GM19438 (cell line): ENCODE results near the gene CREB1.
"Not testable (repeated sequence)": the region's sequence is repeated elsewhere in the genome, so short reads cannot be mapped to it uniquely, and the experiment has no call there.

Source experiments
- ATAC-seq: cut with Tn5 transposase; IDR thresholded peaks from one replicate; pipeline ENCODE4 v1.9.1; 2021; ENCODE audit warnings: low read depth; ENCODE audit not compliant: unreplicated experiment

Gene CREB1

GRCh38 chr2:207529330-207530159 is at the start of gene CREB1:
Gene CREB1, plus strand, starts transcription at chr2:207529962. Its CDS starts 25,674 bp downstream, at chr2:207555636.
- ATAC-seq, result peak; percentile 80

- ATAC-seq, result no peak
Observed at GRCh38 chr2:207480521-207481040, 49.2 kb upstream of the CREB1 start.

- no peak for ATAC-seq
Observed at GRCh38 chr2:207481924-207482323, 47.8 kb upstream of the CREB1 start.

GRCh38 chr2:207482630-207483029 is 47.1 kb upstream of the CREB1 start:
- ATAC-seq, result no peak

- ATAC-seq, result no peak
Observed at GRCh38 chr2:207483066-207483465, 46.7 kb upstream of the CREB1 start.

GRCh38 chr2:207483477-207483876 is 46.3 kb upstream of the CREB1 start:
- no peak for ATAC-seq

- ATAC-seq, result no peak
Observed at GRCh38 chr2:207484444-207485391, 45.0 kb upstream of the CREB1 start.

GRCh38 chr2:207487650-207488311 is 42.0 kb upstream of the CREB1 start:
- no peak for ATAC-seq

- no peak for ATAC-seq
Observed at GRCh38 chr2:207489251-207489650, 40.5 kb upstream of the CREB1 start.

- ATAC-seq, result no peak
Observed at GRCh38 chr2:207490441-207490840, 39.3 kb upstream of the CREB1 start.

GRCh38 chr2:207491086-207491485 is 38.7 kb upstream of the CREB1 start:
- no peak for ATAC-seq

GRCh38 chr2:207491956-207492355 is 37.8 kb upstream of the CREB1 start:
- ATAC-seq, result no peak

- ATAC-seq, result no peak
Observed at GRCh38 chr2:207492461-207492860, 37.3 kb upstream of the CREB1 start.

GRCh38 chr2:207494137-207494536 is 35.6 kb upstream of the CREB1 start:
- no peak for ATAC-seq

GRCh38 chr2:207496936-207497335 is 32.8 kb upstream of the CREB1 start:
- not testable (repeated sequence) for ATAC-seq

- no peak for ATAC-seq
Observed at GRCh38 chr2:207497596-207497995, 32.2 kb upstream of the CREB1 start.

- no peak for ATAC-seq
Observed at GRCh38 chr2:207498427-207498826, 31.3 kb upstream of the CREB1 start.

- ATAC-seq, result no peak
Observed at GRCh38 chr2:207499114-207499513, 30.6 kb upstream of the CREB1 start.

GRCh38 chr2:207501802-207502576 is 27.8 kb upstream of the CREB1 start:
- no peak for ATAC-seq
